H1 (cell line): ENCODE results near the gene PTPRT. TPM values are rescaled to one million over a fixed set of nuclear protein-coding genes. Genes with fewer than 3 reads are reported as not detected.

Source experiments
- CBX5 ChIP-seq: fragments of 300-800, 300-1000 bp; sonication (generic); IDR thresholded peaks from 2 replicates; pipeline ENCODE4 v1.7.1; 2016; ENCODE audit warnings: antibody characterized with exemption, low read length, low read depth
- HDAC2 ChIP-seq, 2 experiments: fragments of 300-600 bp in 1 of 2; sonication (generic) in 1 of 2; IDR thresholded peaks; 2 replicates each; pipeline ENCODE4 v1.6.1; 2011 to 2012; ENCODE audit warnings: low read depth in 2 of 2, low read length in 2 of 2, mild to moderate bottlenecking in 2 of 2, moderate library complexity in 2 of 2, borderline replicate concordance in 1 of 2, inconsistent platforms in 1 of 2
- NRF1 ChIP-seq: IDR thresholded peaks from 2 replicates; pipeline ENCODE4 v1.6.1; 2011; ENCODE audit warnings: mild to moderate bottlenecking, low read depth, low read length, improper control_type of control experiment
- RAD21 ChIP-seq, 2 experiments: IDR thresholded peaks in 1 of 2; conservative IDR thresholded peaks in 1 of 2; 2 replicates each; pipeline ENCODE4 v1.6.1; 2011; ENCODE audit warnings: low read depth in 2 of 2, low read length in 2 of 2, improper control_type of control experiment in 1 of 2, inconsistent platforms in 1 of 2, mild to moderate bottlenecking in 1 of 2, moderate library complexity in 1 of 2
- RXRA ChIP-seq: IDR thresholded peaks from 2 replicates; pipeline ENCODE4 v1.6.1; 2011; ENCODE audit warnings: low read depth, mild to moderate bottlenecking, low read length, moderate library complexity; ENCODE audit not compliant: insufficient read depth
- TAF1 ChIP-seq: IDR thresholded peaks from 2 replicates; pipeline ENCODE4 v1.6.1; 2011; ENCODE audit warnings: mild to moderate bottlenecking, low read depth, low read length
- TAF7 ChIP-seq: optimal IDR thresholded peaks from 2 replicates; pipeline ENCODE3; 2011; ENCODE audit warnings: low read depth, mild to moderate bottlenecking, inconsistent platforms, low read length, moderate library complexity, borderline replicate concordance
- polyA plus RNA-seq, 7 experiments: library from polyadenylated mRNA; depleted of rRNA in 3 of 7; stranded (reverse) in 5 of 7; unstranded in 2 of 7; fragments of >200 nt in 5 of 7; fragments of 200-250 nt in 2 of 7; gene quantifications; 1 replicate in 5 of 7; 2 replicates in 1 of 7; 4 replicates in 1 of 7; pipeline versions ENCODE4 v1.2.1 to v1.2.3, GENCODE V29; 2011 to 2013; ENCODE audit warnings: missing spikeins in 2 of 7, mixed read lengths in 2 of 7
- total RNA-seq: library from RNA; stranded (reverse); fragmentation: NEBNext Ultra II Directional; extraction: Animal tissue kit (Norgen Biotek cat#: 25700); gene quantifications from 2 replicates; pipeline ENCODE4 v1.2.1, GENCODE V29; 2021
- TF ChIP-seq, protein P1 (sequence below): IDR thresholded peaks from 2 replicates; pipeline ENCODE4 v1.6.1; 2011; ENCODE audit warnings: low read depth, mild to moderate bottlenecking, low read length; ENCODE audit not compliant: insufficient read depth

The PTPRT gene
- total and polyA plus RNA-seq, 2 of the 8 experiments (the other 6 are each of a cell fraction or from before 2014, with no cell fraction given), result 0.33 to 1.8 TPM

- no peak for TF ChIP-seq CBX5
- TF ChIP-seq, protein P1, sequence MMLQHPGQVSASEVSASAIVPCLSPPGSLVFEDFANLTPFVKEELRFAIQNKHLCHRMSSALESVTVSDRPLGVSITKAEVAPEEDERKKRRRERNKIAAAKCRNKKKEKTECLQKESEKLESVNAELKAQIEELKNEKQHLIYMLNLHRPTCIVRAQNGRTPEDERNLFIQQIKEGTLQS, result no peak
- no peak for TF ChIP-seq TAF7
- TF ChIP-seq TAF1, result no peak
- no peak for TF ChIP-seq RAD21 (IDR thresholded peaks at IDR 0.05 in 1 of 2, conservative IDR thresholded peaks at IDR 0.05 in 1 of 2; ENCODE audit: low read depth in 2 of 2, low read length in 2 of 2)
- no peak for TF ChIP-seq RXRA
- no peak for TF ChIP-seq HDAC2 (IDR thresholded peaks at IDR 0.05; ENCODE audit: borderline replicate concordance in 1 of 2, low read depth in 2 of 2, low read length in 2 of 2)
- TF ChIP-seq NRF1, result no peak
Observed at GRCh38 chr20:42308171-42308570, 881.5 kb downstream of the PTPRT start (continued).
